Ovary (tissue), 10 donors: ENCODE data around the gene AHR. TPM values are rescaled to one million over a fixed set of nuclear protein-coding genes. Genes with fewer than 3 reads are reported as not detected.

Source experiments
- DNase-seq, 5 donors: peaks; one replicate each; pipeline ENCODE4 v3.0.0-alpha.2; 2019 to 2020
- H3K27ac ChIP-seq, 2 donors: fragments of 200-600 bp; one replicate each; pipeline versions ENCODE4 v1.5.1 to v1.8.0; 2019 to 2022
- H3K27me3 ChIP-seq: fragments of 200-600 bp; one replicate; pipeline ENCODE4 v1.8.0; 2022
- H3K36me3 ChIP-seq: fragments of 200-600 bp; sonication (generic); one replicate; pipeline ENCODE4 v1.5.1; 2019
- H3K4me1 ChIP-seq: one replicate; pipeline ENCODE4 v1.8.1; 2013; ENCODE audit warnings: mild to moderate bottlenecking, moderate library complexity; ENCODE audit not compliant: insufficient read depth
- H3K4me3 ChIP-seq: fragments of 200-600 bp; sonication (generic); one replicate; pipeline ENCODE4 v1.5.1; 2017
- H3K9me3 ChIP-seq, 2 donors: fragments of 200-600 bp in 1 of 2; sonication (generic) in 1 of 2; one replicate each; pipeline versions ENCODE4 v1.5.1 to v1.8.1; 2013 to 2019; ENCODE audit warnings: mild to moderate bottlenecking in 1 of 2, moderate library complexity in 1 of 2
- CTCF ChIP-seq, 3 donors: fragments of 450-650 bp in 2 of 3; fragments of 200-600 bp in 1 of 3; IDR thresholded peaks; one replicate each; pipeline versions ENCODE4 v1.5.1 to v1.8.0; 2016 to 2022; ENCODE audit warnings: antibody characterized with exemption in 3 of 3, mild to moderate bottlenecking in 1 of 3
- EP300 ChIP-seq: sonication (generic); formaldehyde crosslinking; IDR thresholded peaks from one replicate; pipeline ENCODE4 v1.6.1; 2017; ENCODE audit warnings: antibody characterized with exemption
- POLR2A ChIP-seq: fragments of 450-650 bp; IDR thresholded peaks from one replicate; pipeline ENCODE4 v1.6.1; 2017; ENCODE audit warnings: antibody characterized with exemption, mild to moderate bottlenecking, moderate library complexity
- WGBS, 3 donors: extraction: QIAGEN DNeasy Blood & Tissue Kit in 1 of 3; methylation state at CpG; one replicate each; pipeline versions ENCODE4 v1.1.5 to v1.1.7; 2013 to 2017; 5-methylcytosine and 5-hydroxymethylcytosine counted together
- intact Hi-C, 4 donors: fragments of 100-400 bp; cut with DNase I; formaldehyde crosslinking; loops; one replicate each; pipeline versions ENCODE4 v1.11.0 to v1.15.1; 2022 to 2023
- long read RNA-seq, 3 donors: library from polyadenylated mRNA in 2 of 3; unstranded in 2 of 3; transcript quantifications; one replicate each; pipeline ENCODE4 v2.0.0 and lab custom pipeline, GENCODE V29; 2021 to 2026
- polyA plus RNA-seq, 2 donors: library from polyadenylated mRNA; stranded (reverse); fragments of 200-250 nt in 1 of 2; fragments of 350-450 nt in 1 of 2; fragmentation: Illumina TruSeq in 1 of 2; extraction: RNeasy Lipid Tissue Mini Kit (QIAGEN cat#74804) in 1 of 2; gene quantifications; one replicate each; pipeline ENCODE4 v1.2.3, GENCODE V29; 2013 to 2014
- total RNA-seq, 7 donors: library from RNA; depleted of rRNA in 2 of 7; stranded (reverse); fragments of >200 nt in 2 of 7; fragmentation: NEBNext Ultra II Directional in 3 of 7; extraction: Animal tissue kit (Norgen Biotek cat#: 25700) in 3 of 7; gene quantifications; one replicate each; pipeline versions ENCODE4 v1.1.0 to v1.2.4, GENCODE V29; 2016 to 2023
- donor health status: DM: no; HTN: no; CAD: no; lungs with moderate emphysema.
- donor health status: DM: no; HTN: no; CAD: no.
- donor health status: Bipolar disorder and iron deficiency.
- donor health status: DM: yes; HTN: yes; CAD: no.
- donor health status: DM: no; HTN: no; CAD: no.
- donor health status: DM: yes; HTN: yes; CAD: no.

AHR gene
- total RNA-seq (100 to 1,000 TPM in 1 of 7 donors, 10 to 100 TPM in 6; 20.5 to 105 (median 45.5) TPM), polyA plus RNA-seq (10 to 100 TPM in 1 of 2 donors, 1 to 10 TPM in 1; 9.7 to 35.0 TPM)
- long read RNA-seq, donor 1, partial matches to known transcripts: 6 of 6 reads
- long read RNA-seq, donor 1, other reads (novel, unspliced or antisense): 0 of 6 reads
- long read RNA-seq, donor 2, full-length matches to known transcripts: 2 of 2 reads
- long read RNA-seq, donor 2, partial matches to known transcripts: 0 of 2 reads
- long read RNA-seq, donor 2, other reads (novel, unspliced or antisense): 0 of 2 reads
- long read RNA-seq, donor 3, full-length matches to known transcripts: 3 of 14 reads
- long read RNA-seq, donor 3, partial matches to known transcripts: 1 of 14 reads
- long read RNA-seq, donor 3, other reads (novel, unspliced or antisense): 10 of 14 reads

GRCh38 chr7:17298102-17298839 is at the start of gene AHR:
AHR (plus strand) TSS chr7:17298652; CDS start chr7:17299265, 613 bp downstream.
- peak within 1 kb of the TSS; percentile 54 to 85 for H3K27ac ChIP-seq
- TF ChIP-seq POLR2A (peak; percentile 77), CTCF (IDR thresholded peaks at IDR 0.05) (no peak)
- no peaks in the 10 kb centered on the region for H3K4me1 ChIP-seq
- no peaks in the 10 kb centered on the region for H3K27me3 ChIP-seq
- intact Hi-C loops: no loop called here
- DNase-seq: peak; percentile 88 to 95 (median 91)
- H3K9me3 ChIP-seq: no peaks in the 10 kb centered on the region
- H3K4me3 ChIP-seq: peak within 1 kb of the TSS; percentile 74
- no peaks in the 10 kb centered on the region for H3K36me3 ChIP-seq
- 3 to 8% (median 5%) methylated on average over 29 to 46 of the region's 46 CpGs for WGBS, 3 donors

GRCh38 chr7:17253885-17254284 is 44.6 kb upstream of the AHR start:
- no peaks in the 10 kb centered on the region for H3K9me3 ChIP-seq
- no peaks in the 10 kb centered on the region for H3K4me1 ChIP-seq
- WGBS, 3 donors: 87 to 94% (median 93%) methylated on average over 3 of the region's 3 CpGs
- no peaks in the 10 kb centered on the region for H3K36me3 ChIP-seq
- no peak overlapping the region for H3K4me3 ChIP-seq
- no peak overlapping the region for H3K27ac ChIP-seq
- no peak for DNase-seq
- intact Hi-C loops: no loop called here
- no peaks in the 10 kb centered on the region for H3K27me3 ChIP-seq
- TF ChIP-seq EP300 (no peak), CTCF (IDR thresholded peaks at IDR 0.05) (no peak), POLR2A (no peak)

GRCh38 chr7:17255926-17256325 is 42.5 kb upstream of the AHR start:
- 90 to 91% (median 90%) methylated on average over 1 of the region's 1 CpG for WGBS, 3 donors
- intact Hi-C loops: no loop called here
- Histone ChIP-seq H3K27me3 (no peaks in the 10 kb centered on the region), H3K4me3 (no peak overlapping the region), H3K9me3 (no peaks in the 10 kb centered on the region), H3K4me1 (no peaks in the 10 kb centered on the region), H3K36me3 (no peaks in the 10 kb centered on the region), H3K27ac (no peak overlapping the region)
- TF ChIP-seq EP300 (no peak), POLR2A (no peak), CTCF (IDR thresholded peaks at IDR 0.05) (no peak)
- no peak for DNase-seq

GRCh38 chr7:17256375-17256774 is 42.1 kb upstream of the AHR start:
- Histone ChIP-seq H3K27ac (no peak overlapping the region), H3K9me3 (no peaks in the 10 kb centered on the region), H3K27me3 (no peaks in the 10 kb centered on the region), H3K4me3 (no peak overlapping the region), H3K36me3 (no peaks in the 10 kb centered on the region), H3K4me1 (no peaks in the 10 kb centered on the region)
- intact Hi-C loops: no loop called here
- 46 to 72% (median 67%) methylated on average over 2 of the region's 2 CpGs for WGBS, 3 donors
- no peak for DNase-seq
- TF ChIP-seq EP300 (no peak), POLR2A (no peak), CTCF (IDR thresholded peaks at IDR 0.05) (no peak)
